HL-60 (cell line): ENCODE results near the gene NME3.

Experiments used
- CTCF ChIP-seq: IDR thresholded peaks from one replicate; pipeline ENCODE4 v1.5.1; 2011; ENCODE audit warnings: low read length, control low read depth, inconsistent platforms; ENCODE audit not compliant: insufficient read depth
- POLR2AphosphoS5 ChIP-seq: IDR thresholded peaks from 2 replicates; pipeline ENCODE4 v1.6.1; 2012; ENCODE audit warnings: low read depth

DNA sequence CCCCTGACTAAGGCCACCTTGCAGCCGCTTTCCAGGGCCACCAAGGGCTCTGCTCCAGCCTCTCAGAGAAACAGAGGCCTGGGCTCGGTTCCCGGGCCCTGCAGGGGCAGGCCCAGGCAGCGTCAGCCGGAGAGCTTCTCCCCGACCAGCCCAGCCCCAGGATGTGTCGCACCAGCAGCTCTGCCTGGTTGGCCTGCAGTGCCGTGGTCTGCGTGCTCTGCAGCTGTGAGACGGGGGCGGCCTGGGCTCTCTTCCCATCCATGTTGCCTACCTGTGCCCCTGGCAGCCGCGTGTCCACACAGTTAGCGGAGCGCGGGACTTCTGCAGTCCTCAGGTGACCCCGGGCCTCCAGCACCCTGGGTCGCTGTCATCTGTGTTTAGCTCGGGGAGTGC is 17.4 kb upstream of the NME3 start:
- TF ChIP-seq CTCF (no peak), POLR2AphosphoS5 (no peak)
